ENCODE measurements around the gene NCOA5. TPM values are rescaled to one million over a fixed set of nuclear protein-coding genes. Genes with fewer than 3 reads are reported as not detected.

The NCOA5 gene
- total and polyA plus RNA-seq, 2 experiments from 2014 or later = 8.4 to 22.8 TPM

- no peaks in the 10 kb centered on the region for H3K36me3 Mint-ChIP-seq (ENCODE audit: low read depth)
- H3K27me3 Mint-ChIP-seq (ENCODE audit: insufficient read depth, low read depth, poor library complexity) = peaks cover 14% of the 10 kb centered on the region
- no peak for DNase-seq (ENCODE audit: low spot score)
- H3F3A ChIP-seq (replicated peaks; ENCODE audit: low read depth) = 0 out of 2 replicates have a peak, but pooled peaks cover 6% of the 10 kb centered on the region
- no peak for TF ChIP-seq NANOG (IDR thresholded peaks at IDR 0.05; ENCODE audit: borderline replicate concordance)
- TF ChIP-seq, protein P1, sequence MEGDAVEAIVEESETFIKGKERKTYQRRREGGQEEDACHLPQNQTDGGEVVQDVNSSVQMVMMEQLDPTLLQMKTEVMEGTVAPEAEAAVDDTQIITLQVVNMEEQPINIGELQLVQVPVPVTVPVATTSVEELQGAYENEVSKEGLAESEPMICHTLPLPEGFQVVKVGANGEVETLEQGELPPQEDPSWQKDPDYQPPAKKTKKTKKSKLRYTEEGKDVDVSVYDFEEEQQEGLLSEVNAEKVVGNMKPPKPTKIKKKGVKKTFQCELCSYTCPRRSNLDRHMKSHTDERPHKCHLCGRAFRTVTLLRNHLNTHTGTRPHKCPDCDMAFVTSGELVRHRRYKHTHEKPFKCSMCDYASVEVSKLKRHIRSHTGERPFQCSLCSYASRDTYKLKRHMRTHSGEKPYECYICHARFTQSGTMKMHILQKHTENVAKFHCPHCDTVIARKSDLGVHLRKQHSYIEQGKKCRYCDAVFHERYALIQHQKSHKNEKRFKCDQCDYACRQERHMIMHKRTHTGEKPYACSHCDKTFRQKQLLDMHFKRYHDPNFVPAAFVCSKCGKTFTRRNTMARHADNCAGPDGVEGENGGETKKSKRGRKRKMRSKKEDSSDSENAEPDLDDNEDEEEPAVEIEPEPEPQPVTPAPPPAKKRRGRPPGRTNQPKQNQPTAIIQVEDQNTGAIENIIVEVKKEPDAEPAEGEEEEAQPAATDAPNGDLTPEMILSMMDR (conservative IDR thresholded peaks at IDR 0.05; ENCODE audit: low read depth in 2 of 2) = no peak
- no peak for TF ChIP-seq JUNB (IDR thresholded peaks at IDR 0.05; ENCODE audit: unreplicated experiment)
- no peak for TF ChIP-seq EZH2 (IDR thresholded peaks at IDR 0.05; ENCODE audit: low read depth, unreplicated experiment)
- TF ChIP-seq EZH2phosphoT487 (IDR thresholded peaks at IDR 0.05; ENCODE audit: unreplicated experiment) = no peak
- no peak for TF ChIP-seq ZNF114 (CRISPR knock-in tag; IDR thresholded peaks at IDR 0.05)
- no peak for TF ChIP-seq POLR2AphosphoS5 (IDR thresholded peaks at IDR 0.05; ENCODE audit: low read depth)
- TF ChIP-seq CREB1 (CRISPR knock-in tag; IDR thresholded peaks at IDR 0.05; ENCODE audit: low read depth) = no peak
- TF ChIP-seq, protein P2, sequence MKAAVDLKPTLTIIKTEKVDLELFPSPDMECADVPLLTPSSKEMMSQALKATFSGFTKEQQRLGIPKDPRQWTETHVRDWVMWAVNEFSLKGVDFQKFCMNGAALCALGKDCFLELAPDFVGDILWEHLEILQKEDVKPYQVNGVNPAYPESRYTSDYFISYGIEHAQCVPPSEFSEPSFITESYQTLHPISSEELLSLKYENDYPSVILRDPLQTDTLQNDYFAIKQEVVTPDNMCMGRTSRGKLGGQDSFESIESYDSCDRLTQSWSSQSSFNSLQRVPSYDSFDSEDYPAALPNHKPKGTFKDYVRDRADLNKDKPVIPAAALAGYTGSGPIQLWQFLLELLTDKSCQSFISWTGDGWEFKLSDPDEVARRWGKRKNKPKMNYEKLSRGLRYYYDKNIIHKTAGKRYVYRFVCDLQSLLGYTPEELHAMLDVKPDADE (IDR thresholded peaks at IDR 0.05) = no peak
- TF ChIP-seq REST (IDR thresholded peaks at IDR 0.05; ENCODE audit: unreplicated experiment) = no peak
- TF ChIP-seq, protein P3, sequence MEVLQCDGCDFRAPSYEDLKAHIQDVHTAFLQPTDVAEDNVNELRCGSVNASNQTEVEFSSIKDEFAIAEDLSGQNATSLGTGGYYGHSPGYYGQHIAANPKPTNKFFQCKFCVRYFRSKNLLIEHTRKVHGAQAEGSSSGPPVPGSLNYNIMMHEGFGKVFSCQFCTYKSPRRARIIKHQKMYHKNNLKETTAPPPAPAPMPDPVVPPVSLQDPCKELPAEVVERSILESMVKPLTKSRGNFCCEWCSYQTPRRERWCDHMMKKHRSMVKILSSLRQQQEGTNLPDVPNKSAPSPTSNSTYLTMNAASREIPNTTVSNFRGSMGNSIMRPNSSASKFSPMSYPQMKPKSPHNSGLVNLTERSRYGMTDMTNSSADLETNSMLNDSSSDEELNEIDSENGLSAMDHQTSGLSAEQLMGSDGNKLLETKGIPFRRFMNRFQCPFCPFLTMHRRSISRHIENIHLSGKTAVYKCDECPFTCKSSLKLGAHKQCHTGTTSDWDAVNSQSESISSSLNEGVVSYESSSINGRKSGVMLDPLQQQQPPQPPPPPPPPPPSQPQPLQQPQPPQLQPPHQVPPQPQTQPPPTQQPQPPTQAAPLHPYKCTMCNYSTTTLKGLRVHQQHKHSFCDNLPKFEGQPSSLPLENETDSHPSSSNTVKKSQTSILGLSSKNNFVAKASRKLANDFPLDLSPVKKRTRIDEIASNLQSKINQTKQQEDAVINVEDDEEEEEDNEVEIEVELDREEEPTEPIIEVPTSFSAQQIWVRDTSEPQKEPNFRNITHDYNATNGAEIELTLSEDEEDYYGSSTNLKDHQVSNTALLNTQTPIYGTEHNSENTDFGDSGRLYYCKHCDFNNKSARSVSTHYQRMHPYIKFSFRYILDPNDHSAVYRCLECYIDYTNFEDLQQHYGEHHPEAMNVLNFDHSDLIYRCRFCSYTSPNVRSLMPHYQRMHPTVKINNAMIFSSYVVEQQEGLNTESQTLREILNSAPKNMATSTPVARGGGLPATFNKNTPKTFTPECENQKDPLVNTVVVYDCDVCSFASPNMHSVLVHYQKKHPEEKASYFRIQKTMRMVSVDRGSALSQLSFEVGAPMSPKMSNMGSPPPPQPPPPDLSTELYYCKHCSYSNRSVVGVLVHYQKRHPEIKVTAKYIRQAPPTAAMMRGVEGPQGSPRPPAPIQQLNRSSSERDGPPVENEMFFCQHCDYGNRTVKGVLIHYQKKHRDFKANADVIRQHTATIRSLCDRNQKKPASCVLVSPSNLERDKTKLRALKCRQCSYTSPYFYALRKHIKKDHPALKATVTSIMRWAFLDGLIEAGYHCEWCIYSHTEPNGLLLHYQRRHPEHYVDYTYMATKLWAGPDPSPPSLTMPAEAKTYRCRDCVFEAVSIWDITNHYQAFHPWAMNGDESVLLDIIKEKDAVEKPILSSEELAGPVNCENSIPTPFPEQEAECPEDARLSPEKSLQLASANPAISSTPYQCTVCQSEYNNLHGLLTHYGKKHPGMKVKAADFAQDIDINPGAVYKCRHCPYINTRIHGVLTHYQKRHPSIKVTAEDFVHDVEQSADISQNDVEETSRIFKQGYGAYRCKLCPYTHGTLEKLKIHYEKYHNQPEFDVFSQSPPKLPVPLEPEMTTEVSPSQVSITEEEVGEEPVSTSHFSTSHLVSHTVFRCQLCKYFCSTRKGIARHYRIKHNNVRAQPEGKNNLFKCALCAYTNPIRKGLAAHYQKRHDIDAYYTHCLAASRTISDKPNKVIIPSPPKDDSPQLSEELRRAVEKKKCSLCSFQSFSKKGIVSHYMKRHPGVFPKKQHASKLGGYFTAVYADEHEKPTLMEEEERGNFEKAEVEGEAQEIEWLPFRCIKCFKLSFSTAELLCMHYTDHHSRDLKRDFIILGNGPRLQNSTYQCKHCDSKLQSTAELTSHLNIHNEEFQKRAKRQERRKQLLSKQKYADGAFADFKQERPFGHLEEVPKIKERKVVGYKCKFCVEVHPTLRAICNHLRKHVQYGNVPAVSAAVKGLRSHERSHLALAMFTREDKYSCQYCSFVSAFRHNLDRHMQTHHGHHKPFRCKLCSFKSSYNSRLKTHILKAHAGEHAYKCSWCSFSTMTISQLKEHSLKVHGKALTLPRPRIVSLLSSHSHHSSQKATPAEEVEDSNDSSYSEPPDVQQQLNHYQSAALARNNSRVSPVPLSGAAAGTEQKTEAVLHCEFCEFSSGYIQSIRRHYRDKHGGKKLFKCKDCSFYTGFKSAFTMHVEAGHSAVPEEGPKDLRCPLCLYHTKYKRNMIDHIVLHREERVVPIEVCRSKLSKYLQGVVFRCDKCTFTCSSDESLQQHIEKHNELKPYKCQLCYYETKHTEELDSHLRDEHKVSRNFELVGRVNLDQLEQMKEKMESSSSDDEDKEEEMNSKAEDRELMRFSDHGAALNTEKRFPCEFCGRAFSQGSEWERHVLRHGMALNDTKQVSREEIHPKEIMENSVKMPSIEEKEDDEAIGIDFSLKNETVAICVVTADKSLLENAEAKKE (CRISPR knock-in tag; IDR thresholded peaks at IDR 0.05) = no peak
- no peak for TF ChIP-seq ZNF331 (CRISPR knock-in tag; IDR thresholded peaks at IDR 0.05; ENCODE audit: low read depth)
- TF ChIP-seq STAT1 (IDR thresholded peaks at IDR 0.05; ENCODE audit: unreplicated experiment) = no peak
- no peak overlapping the region for H3K4me3 Mint-ChIP-seq
- H3K9me3 Mint-ChIP-seq = peaks cover 5% of the 10 kb centered on the region
- H4K20me1 ChIP-seq (replicated peaks; ENCODE audit: insufficient read depth) = no peaks in the 10 kb centered on the region
- H2AFZ ChIP-seq = no peak overlapping the region
- no peak overlapping the region for H3K27ac ChIP-seq (ENCODE audit: low read depth)
- H3K36me3 ChIP-seq (ENCODE audit: insufficient read depth) = no peaks in the 10 kb centered on the region
- peaks cover 3% of the 10 kb centered on the region; the same call in 2 of the 3 replicates for H3K4me1 Mint-ChIP-seq
- no peak overlapping the region for H3K4me3 ChIP-seq
- 0 out of 2 replicates have a peak, but pooled peaks cover 4% of the 10 kb centered on the region for H3K9me2 ChIP-seq (ENCODE audit: insufficient read depth)
- no peaks in the 10 kb centered on the region for H3K79me2 ChIP-seq (replicated peaks; ENCODE audit: insufficient read depth)
- H3K27me3 ChIP-seq (ENCODE audit: insufficient read depth) = peaks cover 25% of the 10 kb centered on the region
- no peak overlapping the region for H3K4me2 ChIP-seq
- ATAC-seq = no peak
- no peaks in the 10 kb centered on the region for H3K4me1 ChIP-seq (ENCODE audit: insufficient read depth)
- H3K27ac Mint-ChIP-seq = no peak overlapping the region
Observed at GRCh38 chr20:46102940-46103339, 13.2 kb upstream of the NCOA5 start.
